ENCODE results near the gene L3MBTL2. TPM values are rescaled to one million over a fixed set of nuclear protein-coding genes. Genes with fewer than 3 reads are reported as not detected.
A peak's percentile ranks its signal among the peaks of the same experiment; 100 is the strongest.

Gene L3MBTL2
- total and polyA plus RNA-seq, 10 of the 15 experiments (the other 5 are each of a cell fraction or from before 2014, with no cell fraction given) = 13.2 to 37.6 (median 28.2) TPM

- H3K36me3 ChIP-seq (ENCODE audit: control insufficient read depth in 2 of 2, insufficient read depth in 2 of 2, low read length in 1 of 2) = peaks cover 6 to 43% of the 10 kb centered on the region in 2 experiments; a peak in 3 of 4 replicates
- WGBS (ENCODE audit: insufficient coverage, insufficient replicate concordance, low lambda C conversion rate, missing lambda C conversion rate) = 86% methylated on average over 21 of the region's 21 CpGs
- ChIA-PET SMC1A (ENCODE audit: uncharacterized antibody, unreplicated experiment) (no interaction called here), CTCF (interaction anchor here (1.1 kb wide), 1 partner anchor 323 kb away, joined by 3 read pairs; no protein-coding TSS in a partner anchor), POLR2A (no interaction called here), RAD21 (ENCODE audit: unreplicated experiment) (no interaction called here)
- H3K27me3 ChIP-seq (replicated peaks in 1 of 2; ENCODE audit: control insufficient read depth in 2 of 2, insufficient read depth in 2 of 2, low read length in 1 of 2) = no peaks in the 10 kb centered on the region
- no peak for ATAC-seq
- no peaks in the 10 kb centered on the region for H3K79me2 ChIP-seq (ENCODE audit: control insufficient read depth, insufficient read depth, low read length)
- no TSS peak for BruUV-seq (replicated peaks)
- no peak overlapping the region for H3K4me3 ChIP-seq
- TF ChIP-seq ZBTB11 (CRISPR knock-in tag; IDR thresholded peaks at IDR 0.05) (no peak), TBL1XR1 (IDR thresholded peaks at IDR 0.05; ENCODE audit: low read depth, low read length) (no peak), NFXL1 (IDR thresholded peaks at IDR 0.05; ENCODE audit: borderline replicate concordance) (no peak), NBN (IDR thresholded peaks at IDR 0.05) (no peak), CTCF (IDR thresholded peaks at IDR 0.05 in 2 of 3, conservative IDR thresholded peaks at IDR 0.05 in 1 of 3; ENCODE audit: control insufficient read depth in 2 of 3, extremely low read depth in 1 of 3, insufficient read depth in 1 of 3, low read depth in 3 of 3, low read length in 3 of 3) (0 out of 6 replicates have a peak, but pooled peaks of 1 of the 3 experiments have one; percentile 8), WRNIP1 (IDR thresholded peaks at IDR 0.05; ENCODE audit: borderline replicate concordance, low read depth, low read length) (no peak), RAD51 (IDR thresholded peaks at IDR 0.05) (no peak)
- no peaks in the 10 kb centered on the region for H3K9me3 ChIP-seq (replicated peaks; ENCODE audit: control insufficient read depth, insufficient read depth, low read length)
- no peak overlapping the region for H3K9ac ChIP-seq (ENCODE audit: control insufficient read depth, insufficient read depth, low read length)
- H4K20me1 ChIP-seq (ENCODE audit: control insufficient read depth, insufficient read depth) = no peaks in the 10 kb centered on the region
- no peak for FAIRE-seq
- H3K4me2 ChIP-seq (ENCODE audit: control insufficient read depth, insufficient read depth) = no peak overlapping the region
- no peak overlapping the region for H2AFZ ChIP-seq (ENCODE audit: control insufficient read depth, low read depth, low read length)
- no peak overlapping the region for H3K27ac ChIP-seq (ENCODE audit: control insufficient read depth, insufficient read depth)
- DNase-seq (ENCODE audit: low read depth, low spot score) = no peak
- intact Hi-C loops (cut with micrococcal nuclease; ENCODE audit: unreplicated experiment) = no loop called here
- in situ Hi-C loops (cut with MboI) = no loop called here
- no peaks in the 10 kb centered on the region for H3K4me1 ChIP-seq (ENCODE audit: control insufficient read depth, insufficient read depth, low read length)
Observed at GRCh38 chr22:41245917-41246499, 40.9 kb downstream of the L3MBTL2 start.

Data from GM12878 (cell line).